NCI-H510A treated with DMSO at 0.1 percent for 48 hours (cell line): ENCODE measurements around the gene ARFGAP3.
"Not testable (repeated sequence)": the region's sequence is repeated elsewhere in the genome, so short reads cannot be mapped to it uniquely, and the experiment has no call there.

ENCODE experiments used
- DNase-seq: peaks from one replicate; lab custom pipeline; 2025; lab: John Stamatoyannopoulos, UW

The ARFGAP3 gene

GRCh38 chr22:42768385-42769035 lies 88.6 kb downstream of the ARFGAP3 start:
- DNase-seq = no peak

DNA sequence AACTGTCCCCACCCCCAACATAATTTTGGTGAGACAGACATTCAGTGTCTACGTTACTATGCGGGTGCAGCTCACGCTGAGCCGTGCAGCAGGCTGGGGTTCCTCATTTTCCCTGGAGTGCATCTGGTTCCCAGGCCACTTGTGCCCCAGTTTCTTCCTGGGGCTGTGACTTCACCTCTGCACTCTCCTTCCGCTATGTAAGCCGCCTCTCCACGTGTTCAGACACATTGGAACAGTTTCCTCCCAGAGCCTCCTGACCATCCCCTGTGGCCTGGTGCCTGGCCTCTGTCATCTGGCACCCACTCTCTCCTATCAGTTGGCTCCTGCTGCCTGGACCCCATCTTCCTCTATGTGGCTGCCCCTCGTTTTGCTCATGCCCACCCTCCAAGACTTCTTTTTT lies 90.2 kb downstream of the ARFGAP3 start:
- DNase-seq = no peak

- no peak for DNase-seq
These were observed 92.1 kb downstream of the ARFGAP3 start for GRCh38 chr22:42764895-42765363.

DNA sequence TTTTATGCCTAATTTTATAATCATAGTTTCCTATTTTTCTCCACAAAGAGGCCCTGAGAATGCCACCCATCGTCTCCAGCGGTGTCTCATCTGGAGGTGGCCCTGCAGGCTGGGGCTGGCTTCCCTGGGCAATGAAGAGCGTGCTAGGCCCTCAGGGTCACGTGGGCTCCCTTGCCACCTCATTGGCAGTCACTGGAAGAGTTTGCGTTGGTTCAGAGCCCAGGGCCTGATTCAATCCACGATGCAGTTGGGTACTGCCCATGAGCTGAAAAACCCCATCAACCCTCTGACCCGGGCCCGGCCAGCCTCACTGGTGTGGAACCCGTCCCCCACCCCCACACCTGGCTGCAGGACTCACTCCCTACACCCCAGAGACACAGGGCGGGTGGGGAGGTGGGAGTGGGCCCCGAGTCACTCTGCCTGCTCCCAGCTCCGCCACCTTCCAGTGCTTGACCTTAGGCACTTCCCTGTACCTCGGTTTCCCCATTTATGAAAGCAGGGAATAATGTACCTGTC lies 93.0 kb downstream of the ARFGAP3 start:
- DNase-seq = no peak

DNA sequence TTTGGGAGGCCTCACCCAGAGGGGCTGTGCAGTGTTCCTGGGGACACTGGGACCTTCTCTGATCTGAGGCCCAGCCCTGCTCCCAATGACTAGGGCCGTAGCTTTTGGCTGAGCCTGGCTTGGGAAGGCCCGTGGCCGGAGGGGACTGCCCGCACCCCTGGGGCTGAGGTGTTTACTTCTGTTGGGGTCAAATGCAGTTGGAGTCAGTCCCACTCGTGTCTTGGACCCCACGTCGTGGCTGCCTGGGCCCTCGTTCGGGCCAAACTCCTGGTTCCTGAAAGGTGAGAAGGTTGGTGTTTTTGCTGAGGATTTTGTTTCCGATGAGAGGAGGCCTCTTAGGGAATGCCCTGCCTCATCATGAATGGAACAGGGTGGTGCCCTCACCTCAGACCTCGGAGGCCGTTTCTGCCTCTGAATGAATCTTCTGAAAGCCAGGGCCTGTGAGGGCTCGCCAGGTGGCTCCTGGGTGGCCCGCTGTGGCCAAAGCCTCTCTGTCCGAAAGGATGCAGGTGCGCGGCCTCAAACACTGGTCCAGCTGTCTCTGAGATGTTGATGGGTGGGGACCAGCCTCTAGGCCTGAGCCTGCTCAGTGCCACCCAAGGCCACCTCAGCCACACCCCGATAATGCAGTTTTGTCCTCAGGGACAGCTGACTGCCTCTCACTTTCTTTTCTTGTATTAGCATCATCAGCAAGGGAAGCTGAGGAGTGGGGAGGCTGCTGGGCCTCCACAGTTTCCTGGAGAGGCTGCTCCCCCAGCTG lies 96.1 kb downstream of the ARFGAP3 start:
- DNase-seq = no peak

- no peak for DNase-seq
These were observed 98.0 kb downstream of the ARFGAP3 start for GRCh38 chr22:42758931-42759629.

- DNase-seq = not testable (repeated sequence)
These were observed 101.5 kb downstream of the ARFGAP3 start for GRCh38 chr22:42755553-42755952.

- not testable (repeated sequence) for DNase-seq
These were observed 102.0 kb downstream of the ARFGAP3 start for GRCh38 chr22:42755121-42755520.

DNA sequence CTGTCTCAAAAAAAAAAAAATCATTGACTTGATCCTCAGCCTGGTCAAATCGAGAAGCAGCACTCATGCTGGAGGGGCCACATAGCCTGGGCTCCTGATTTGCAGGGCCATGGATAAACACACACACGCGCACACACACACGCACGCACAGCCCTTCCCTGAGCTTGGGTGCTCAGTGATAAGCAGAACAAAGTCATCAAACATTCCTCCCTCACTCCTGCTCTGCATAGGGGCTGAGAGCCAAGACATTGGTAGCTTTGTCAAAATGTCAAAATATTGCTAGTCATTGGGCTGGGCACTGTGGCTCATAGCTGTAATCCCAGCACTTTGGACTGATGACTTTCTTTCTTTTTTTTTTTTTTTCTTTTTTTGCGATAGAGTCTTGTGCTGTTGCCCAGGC lies 102.4 kb downstream of the ARFGAP3 start:
- DNase-seq = no peak

DNA sequence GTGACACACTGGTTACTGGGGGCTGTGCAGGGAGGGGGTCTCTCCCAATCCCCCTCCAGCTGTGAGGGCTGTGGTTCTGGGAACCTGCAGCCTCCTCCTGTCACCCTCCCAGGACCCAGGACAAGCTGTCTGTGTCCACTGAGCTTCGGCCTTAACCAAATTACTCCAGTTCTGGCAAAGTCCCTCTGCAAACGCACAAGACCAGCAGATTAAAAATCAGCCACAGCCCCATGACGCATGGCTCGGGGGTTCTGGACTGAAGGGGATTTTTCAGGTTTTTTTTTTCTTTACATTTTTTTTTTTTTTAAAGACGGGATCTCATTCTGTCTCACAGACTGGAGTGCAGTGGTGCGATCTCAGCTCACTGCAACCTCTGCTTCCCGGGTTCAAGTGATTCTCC lies 104.2 kb downstream of the ARFGAP3 start:
- no peak for DNase-seq

DNA sequence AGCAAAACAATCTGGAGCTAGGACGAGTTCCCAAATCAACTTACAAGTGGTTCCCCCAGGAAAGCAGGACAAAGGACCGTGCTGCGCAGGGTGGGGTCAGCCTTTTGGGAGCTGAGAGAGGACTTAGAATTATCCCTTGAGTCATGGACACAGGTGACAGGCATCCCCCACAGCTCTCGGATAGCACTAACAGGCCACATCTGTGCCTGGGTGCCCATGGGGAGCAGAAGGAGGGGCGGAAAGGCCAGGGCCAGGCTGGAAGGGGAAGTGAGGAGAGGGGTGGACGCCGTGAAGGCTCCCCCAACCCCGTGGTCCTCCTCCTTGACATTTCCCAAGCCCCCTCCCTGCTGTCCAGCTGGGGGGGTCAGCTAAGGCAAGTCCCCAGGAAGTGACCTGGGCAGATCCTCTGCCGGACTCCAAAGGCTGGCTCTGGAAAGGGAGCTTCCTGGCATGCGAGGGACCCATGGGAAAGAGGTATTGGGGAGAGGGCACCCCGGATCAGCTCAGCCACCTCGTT lies 104.8 kb downstream of the ARFGAP3 start:
- DNase-seq = no peak

DNA sequence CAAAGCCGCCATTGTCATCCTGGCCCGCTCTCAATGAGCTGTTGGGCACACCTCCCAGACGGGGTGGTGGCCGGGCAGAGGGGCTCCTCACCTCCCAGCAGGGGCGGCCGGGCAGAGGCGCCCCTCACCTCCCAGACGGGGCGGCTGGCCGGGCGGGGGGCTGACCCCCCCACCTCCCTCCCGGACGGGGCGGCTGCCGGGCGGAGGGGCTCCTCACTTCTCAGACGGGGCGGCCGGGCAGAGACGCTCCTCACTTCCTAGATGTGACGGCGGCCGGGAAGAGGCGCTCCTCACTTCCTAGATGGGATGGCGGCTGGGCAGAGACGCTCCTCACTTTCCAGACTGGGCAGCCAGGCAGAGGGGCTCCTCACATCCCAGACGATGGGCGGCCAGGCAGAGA lies 106.7 kb downstream of the ARFGAP3 start:
- DNase-seq = not testable (repeated sequence)

GRCh38 chr22:42747701-42748513 lies 109.2 kb downstream of the ARFGAP3 start:
- no peak for DNase-seq
